Naive thymus-derived CD4-positive, alpha-beta T cell (primary cell): ENCODE data around the gene DOK3. TPM values are rescaled to one million over a fixed set of nuclear protein-coding genes. Genes with fewer than 3 reads are reported as not detected.

Source experiments
- ATAC-seq: fragments of 150-1000 bp; cut with Tn5 transposase; 2 replicates; pipeline ENCODE4 v1.10.0; 2021; ENCODE audit warnings: mild to moderate bottlenecking, moderate library complexity
- CTCF ChIA-PET: fragments of 350-600 bp; sonication (Branson Sonifier 250); formaldehyde crosslinking; loops from one replicate; lab custom pipeline; 2021; ENCODE audit warnings: antibody characterized with exemption; lab: Charles Lee
- POLR2A ChIA-PET: fragments of 350-600 bp; sonication (Branson Sonifier 250); formaldehyde crosslinking; loops from one replicate; lab custom pipeline; 2021; ENCODE audit warnings: antibody characterized with exemption, inconsistent platforms; lab: Charles Lee
- DNase-seq, 9 donors: peaks; one replicate each; pipeline versions ENCODE4 v3.0.0 to v3.0.0-alpha.2; 2020 to 2022; ENCODE audit warnings: mixed read lengths in 1 of 9
- H3K27ac ChIP-seq: one replicate; pipeline ENCODE4 v1.7.0; 2013; ENCODE audit warnings: mild to moderate bottlenecking, low read depth, low read length, moderate library complexity
- H3K27me3 ChIP-seq, 2 donors: one replicate each; pipeline ENCODE4 v1.7.0; 2013; ENCODE audit warnings: low read length in 2 of 2, mild to moderate bottlenecking in 2 of 2, moderate library complexity in 2 of 2; ENCODE audit not compliant: control insufficient read depth in 2 of 2, insufficient read depth in 2 of 2
- H3K36me3 ChIP-seq, 3 experiments: 1 replicate in 2 of 3; 2 replicates in 1 of 3; pipeline ENCODE4 v1.7.0; 2013; ENCODE audit warnings: low read length in 3 of 3, mild to moderate bottlenecking in 3 of 3, moderate library complexity in 1 of 3; ENCODE audit not compliant: insufficient read depth in 3 of 3, control insufficient read depth in 2 of 3
- H3K4me1 ChIP-seq, 2 donors: one replicate each; pipeline ENCODE4 v1.7.0; 2013; ENCODE audit warnings: low read length in 2 of 2, mild to moderate bottlenecking in 2 of 2, moderate library complexity in 1 of 2; ENCODE audit not compliant: control insufficient read depth in 2 of 2, insufficient read depth in 2 of 2
- H3K4me3 ChIP-seq: 2 replicates; pipeline ENCODE4 v1.7.0; 2013; ENCODE audit warnings: mild to moderate bottlenecking, low read length
- H3K9me3 ChIP-seq, 3 experiments: 1 replicate in 2 of 3; 2 replicates in 1 of 3; pipeline ENCODE4 v1.7.0; 2013; ENCODE audit warnings: low read length in 3 of 3; ENCODE audit not compliant: control insufficient read depth in 2 of 3
- H3K27ac Mint-ChIP-seq, 9 donors: one replicate each; pipeline ENCODE4 v1.8.0; 2020 to 2022; ENCODE audit warnings: mixed read lengths in 9 of 9, mild to moderate bottlenecking in 8 of 9, moderate library complexity in 5 of 9, inconsistent platforms in 2 of 9
- H3K27me3 Mint-ChIP-seq, 5 donors: one replicate each; pipeline ENCODE4 v1.8.0; 2021 to 2022; ENCODE audit warnings: mixed read lengths in 5 of 5, mild to moderate bottlenecking in 1 of 5
- H3K36me3 Mint-ChIP-seq, 5 donors: one replicate each; pipeline ENCODE4 v1.8.0; 2020 to 2022; ENCODE audit warnings: mixed read lengths in 5 of 5, mild to moderate bottlenecking in 3 of 5, inconsistent platforms in 1 of 5
- H3K4me1 Mint-ChIP-seq, 7 donors: one replicate each; pipeline ENCODE4 v1.8.0; 2020 to 2022; ENCODE audit warnings: mixed read lengths in 7 of 7, mild to moderate bottlenecking in 3 of 7, inconsistent platforms in 1 of 7
- H3K4me3 Mint-ChIP-seq, 10 donors: one replicate each; pipeline ENCODE4 v1.8.0; 2020 to 2022; ENCODE audit warnings: mild to moderate bottlenecking in 10 of 10, mixed read lengths in 10 of 10, moderate library complexity in 6 of 10, inconsistent platforms in 2 of 10
- H3K9me3 Mint-ChIP-seq, 11 donors: one replicate each; pipeline ENCODE4 v1.8.0; 2020 to 2022; ENCODE audit warnings: mixed read lengths in 11 of 11, mild to moderate bottlenecking in 4 of 11, inconsistent platforms in 1 of 11, moderate library complexity in 1 of 11
- intact Hi-C, 2 donors: fragments of 100-400 bp; cut with micrococcal nuclease; formaldehyde crosslinking; loops; one replicate each; pipeline ENCODE4 v1.15.1; 2023
- polyA plus RNA-seq, 2 donors: library from polyadenylated mRNA; unstranded; fragments of 300-500 nt; fragmentation: Illumina TruSeq; gene quantifications; one replicate each; pipeline ENCODE4 v1.2.3, GENCODE V29; 2021
- total RNA-seq, 6 experiments: library from RNA in 5 of 6; stranded (reverse) in 5 of 6; gene quantifications; 1 replicate in 5 of 6; 2 replicates in 1 of 6; pipeline ENCODE4 v1.2.3 and lab custom pipeline; 2021 to 2026

DOK3 gene
- total and polyA plus RNA-seq, 7 experiments from 2014 or later, result 0.09 to 67.1 (median 4.0) TPM

DNA sequence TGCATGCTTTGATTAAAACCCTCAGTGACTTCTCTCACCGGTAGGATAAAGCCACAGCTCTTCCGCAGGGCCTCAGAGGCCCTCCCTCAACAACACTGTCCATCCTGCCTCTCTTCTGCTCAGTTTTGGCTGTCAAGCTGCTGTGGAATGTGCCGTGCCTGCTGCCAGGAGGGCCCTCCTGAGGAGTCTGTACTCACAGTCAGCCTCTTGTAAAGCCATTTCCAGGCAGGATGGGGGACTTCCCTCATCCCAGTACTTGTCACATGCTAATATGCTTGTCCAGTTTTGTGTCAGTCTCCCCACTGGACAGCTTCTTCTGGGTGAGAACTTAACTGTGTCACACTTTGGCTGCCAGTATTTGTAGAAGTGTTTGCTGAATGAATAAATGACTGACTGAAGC is 21.0 kb upstream of the DOK3 start:
- Mint-ChIP-seq H3K36me3 (peaks cover 0 to 28% (median 13%) of the 10 kb centered on the region in 5 donors), H3K9me3 (peaks cover 0 to 2% (median 0%) of the 10 kb centered on the region in 11 donors), H3K27me3 (no peaks in the 10 kb centered on the region), H3K27ac (peak overlapping the region in 5 of 9 donors; percentile 12 to 62 (median 37)), H3K4me3 (no peak overlapping the region), H3K4me1 (peaks cover 0 to 8% (median 2%) of the 10 kb centered on the region in 7 donors)
- no peaks in the 10 kb centered on the region for H3K4me1 ChIP-seq
- intact Hi-C loops, result no loop called here
- no peaks in the 10 kb centered on the region for H3K27me3 ChIP-seq
- no peak for ATAC-seq
- H3K9me3 ChIP-seq, result no peaks in the 10 kb centered on the region
- H3K27ac ChIP-seq, result no peak overlapping the region
- peaks cover 0 to 91% (median 10%) of the 10 kb centered on the region in 3 experiments for H3K36me3 ChIP-seq
- ChIA-PET CTCF (no interaction called here), POLR2A (interaction anchor here (0.5 to 1.0 kb wide), 2 partner anchors 9 to 40 kb away, joined by 3 read pairs; no protein-coding TSS in a partner anchor)
- DNase-seq, result no peak
- H3K4me3 ChIP-seq, result no peak overlapping the region

DNA sequence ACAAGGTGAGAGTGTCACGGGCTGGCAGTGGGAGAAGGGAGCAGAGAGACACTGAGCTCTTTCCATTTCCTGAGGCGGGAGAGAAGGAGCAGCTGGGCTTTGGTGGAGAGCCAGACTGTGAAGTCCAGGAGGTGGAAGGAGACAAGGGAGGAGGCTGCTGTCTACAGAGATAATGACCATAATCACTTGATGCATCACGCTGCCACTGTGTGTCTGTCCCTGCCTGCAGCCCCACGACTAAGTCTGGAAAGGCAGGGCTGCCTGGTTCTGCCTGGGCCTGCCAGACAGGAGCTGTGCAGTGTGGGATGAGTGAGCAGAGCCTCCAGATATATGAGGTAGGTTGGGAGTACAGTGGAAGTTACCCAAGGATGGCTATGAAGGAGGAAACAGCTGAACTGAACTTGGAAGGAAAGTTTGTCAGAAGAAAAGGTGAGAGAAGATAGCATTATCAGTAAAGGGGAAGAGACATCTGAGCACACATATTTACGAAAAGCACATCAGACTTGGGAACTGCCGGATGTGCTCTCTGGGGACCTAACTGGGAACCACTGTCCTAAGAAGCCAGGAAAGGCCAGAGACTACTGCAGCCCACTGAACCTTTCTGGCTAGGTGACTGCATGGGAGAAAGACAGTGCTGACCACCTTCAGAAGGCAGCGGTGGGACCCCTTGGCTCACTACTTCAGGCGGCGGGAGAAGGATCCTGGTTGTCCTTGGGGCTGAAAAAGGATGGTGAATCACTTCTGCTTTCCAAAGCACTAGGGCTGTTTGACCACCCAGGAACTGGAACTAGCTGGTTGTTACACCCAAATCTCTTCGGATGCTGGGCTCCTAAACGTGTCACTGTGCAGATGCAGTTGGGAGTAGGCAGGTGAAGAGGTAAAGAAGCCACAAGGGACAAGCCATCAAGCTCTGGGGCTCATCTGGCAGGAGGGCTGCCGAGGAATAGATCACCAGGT is 19.9 kb upstream of the DOK3 start:
- Mint-ChIP-seq H3K27me3 (no peaks in the 10 kb centered on the region), H3K36me3 (peaks cover 0 to 21% (median 13%) of the 10 kb centered on the region in 5 donors), H3K9me3 (peaks cover 0 to 2% (median 0%) of the 10 kb centered on the region in 11 donors), H3K4me3 (no peak overlapping the region), H3K4me1 (peaks cover 0 to 4% (median 2%) of the 10 kb centered on the region in 7 donors), H3K27ac (peak overlapping the region in 6 of 9 donors; percentile 12 to 47 (median 43))
- intact Hi-C loops, result no loop called here
- peaks cover 0 to 97% (median 10%) of the 10 kb centered on the region in 3 experiments for H3K36me3 ChIP-seq
- no peak overlapping the region for H3K4me3 ChIP-seq
- ATAC-seq, result no peak
- H3K27ac ChIP-seq, result no peak overlapping the region
- H3K4me1 ChIP-seq, result no peaks in the 10 kb centered on the region
- no peaks in the 10 kb centered on the region for H3K9me3 ChIP-seq
- POLR2A ChIA-PET, result no interaction called here
- CTCF ChIA-PET, result no interaction called here
- DNase-seq, result no peak
- no peaks in the 10 kb centered on the region for H3K27me3 ChIP-seq

DNA sequence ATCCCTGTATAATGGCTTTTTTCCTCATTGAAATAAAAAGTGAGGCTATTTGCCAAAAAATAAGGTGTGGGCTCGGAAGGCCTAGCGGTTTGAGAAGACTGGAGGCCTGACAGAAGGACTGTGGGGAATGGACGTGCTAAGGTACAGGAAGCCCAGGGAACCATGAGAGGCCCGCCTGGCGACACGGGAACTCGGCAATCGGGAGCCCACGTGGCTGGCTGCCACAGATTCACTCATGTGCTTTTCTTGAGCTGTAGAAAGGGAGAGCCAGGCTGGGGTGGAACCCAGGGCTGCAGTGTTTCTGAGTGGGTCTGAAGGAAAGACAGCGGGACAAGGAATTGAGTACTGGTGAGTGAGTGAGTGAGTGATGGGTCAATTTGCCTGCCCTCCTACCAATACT is 19.0 kb upstream of the DOK3 start:
- peaks cover 0 to 2% (median 0%) of the 10 kb centered on the region in 11 donors for H3K9me3 Mint-ChIP-seq
- ChIA-PET POLR2A (no interaction called here), CTCF (no interaction called here)
- H3K9me3 ChIP-seq, result no peaks in the 10 kb centered on the region
- H3K36me3 ChIP-seq, result peaks cover 0 to 99% (median 10%) of the 10 kb centered on the region in 3 experiments
- DNase-seq (no peak), ATAC-seq (no peak)
- no peak overlapping the region for H3K4me3 ChIP-seq
- H3K4me1 Mint-ChIP-seq, result peaks cover 0 to 4% (median under 1%) of the 10 kb centered on the region in 7 donors
- peaks cover 0 to 18% (median 13%) of the 10 kb centered on the region in 5 donors for H3K36me3 Mint-ChIP-seq
- no peaks in the 10 kb centered on the region for H3K27me3 Mint-ChIP-seq
- intact Hi-C loops, result no loop called here
- no peak overlapping the region for H3K27ac Mint-ChIP-seq
- no peak overlapping the region for H3K27ac ChIP-seq
- no peaks in the 10 kb centered on the region for H3K27me3 ChIP-seq
- no peak overlapping the region for H3K4me3 Mint-ChIP-seq
- H3K4me1 ChIP-seq, result no peaks in the 10 kb centered on the region

DNA sequence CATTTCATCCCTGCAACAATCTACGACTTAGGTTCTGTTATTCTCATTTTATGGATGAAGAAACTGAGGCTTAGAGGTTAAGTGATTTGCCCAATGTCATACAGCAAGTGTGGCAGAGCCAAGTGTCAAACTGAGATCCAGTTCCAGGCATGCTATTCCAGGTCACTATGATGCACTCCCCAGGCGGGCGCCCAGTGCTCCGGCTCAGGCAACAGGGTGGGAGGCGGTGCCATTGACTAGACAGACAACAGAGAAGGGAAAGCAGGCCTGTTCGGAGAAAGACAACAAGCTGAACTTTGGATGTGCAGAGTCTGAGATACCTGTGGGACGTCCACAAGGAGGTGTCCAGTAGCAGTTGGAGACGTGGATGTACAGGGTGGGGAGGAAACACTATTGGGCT is 18.0 kb upstream of the DOK3 start:
- H3K4me3 Mint-ChIP-seq, result no peak overlapping the region
- H3K27ac ChIP-seq, result no peak overlapping the region
- no peak for DNase-seq
- peaks cover 0 to 4% (median 0%) of the 10 kb centered on the region in 7 donors for H3K4me1 Mint-ChIP-seq
- peaks cover 0 to 93% (median 10%) of the 10 kb centered on the region in 3 experiments for H3K36me3 ChIP-seq
- no peak for ATAC-seq
- H3K9me3 Mint-ChIP-seq, result peaks cover 0 to 2% (median 0%) of the 10 kb centered on the region in 11 donors
- H3K9me3 ChIP-seq, result no peaks in the 10 kb centered on the region
- no peaks in the 10 kb centered on the region for H3K4me1 ChIP-seq
- no peaks in the 10 kb centered on the region for H3K27me3 ChIP-seq
- H3K27ac Mint-ChIP-seq, result no peak overlapping the region
- no peaks in the 10 kb centered on the region for H3K27me3 Mint-ChIP-seq
- ChIA-PET CTCF (no interaction called here), POLR2A (no interaction called here)
- intact Hi-C loops, result no loop called here
- H3K36me3 Mint-ChIP-seq, result peaks cover 0 to 13% (median 11%) of the 10 kb centered on the region in 5 donors
- H3K4me3 ChIP-seq, result no peak overlapping the region

DNA sequence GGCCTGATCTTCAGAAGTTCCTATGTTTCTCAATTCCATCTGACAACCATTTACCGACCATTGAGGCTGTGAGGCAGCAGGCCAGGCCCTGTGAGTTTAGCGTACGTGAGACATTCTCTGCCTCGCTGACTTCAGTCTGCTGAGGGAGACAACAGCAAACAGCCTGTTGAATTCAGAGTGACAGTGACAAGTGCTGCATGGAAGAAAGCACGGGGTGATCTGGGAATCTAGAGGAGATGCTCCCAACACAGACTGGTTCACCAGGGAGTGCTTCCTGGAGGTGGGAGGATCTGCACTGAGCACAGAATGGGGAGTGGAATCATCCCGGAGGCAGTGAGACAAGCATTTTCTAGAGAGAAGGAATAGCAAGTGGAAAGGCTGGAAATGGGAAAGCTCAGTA is 17.2 kb upstream of the DOK3 start:
- no peak overlapping the region for H3K4me3 Mint-ChIP-seq
- ChIA-PET POLR2A (no interaction called here), CTCF (no interaction called here)
- intact Hi-C loops, result no loop called here
- no peak for DNase-seq
- Histone ChIP-seq H3K27me3 (no peaks in the 10 kb centered on the region), H3K36me3 (peaks cover 0 to 89% (median 10%) of the 10 kb centered on the region in 3 experiments), H3K4me1 (no peaks in the 10 kb centered on the region), H3K9me3 (no peaks in the 10 kb centered on the region), H3K4me3 (no peak overlapping the region), H3K27ac (no peak overlapping the region)
- ATAC-seq, result no peak
- H3K27me3 Mint-ChIP-seq, result no peaks in the 10 kb centered on the region
- H3K4me1 Mint-ChIP-seq, result peaks cover 0 to 4% (median 0%) of the 10 kb centered on the region in 7 donors
- H3K27ac Mint-ChIP-seq, result no peak overlapping the region
- peaks cover 0 to 2% (median 0%) of the 10 kb centered on the region in 11 donors for H3K9me3 Mint-ChIP-seq
- peaks cover 0 to 10% (median 8%) of the 10 kb centered on the region in 5 donors for H3K36me3 Mint-ChIP-seq

DNA sequence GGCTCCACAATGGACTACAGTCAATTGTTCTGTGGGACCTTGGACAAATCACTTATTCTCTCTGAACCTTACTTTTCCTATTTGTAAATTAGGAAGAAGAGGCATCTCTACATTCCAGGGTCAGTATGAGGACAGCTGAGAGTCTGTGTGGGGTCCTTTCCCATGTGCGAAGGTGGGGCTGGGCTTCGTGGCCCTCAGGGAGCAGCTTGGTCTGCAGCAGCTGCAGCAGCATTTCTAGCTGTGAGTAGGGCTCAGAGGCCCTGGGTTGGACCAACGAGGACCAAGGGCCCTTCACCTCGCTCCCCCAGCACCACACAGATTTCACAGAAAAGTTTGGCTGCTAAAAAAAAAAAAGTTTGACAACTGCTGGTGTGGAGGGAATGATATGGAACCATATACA is 16.6 kb upstream of the DOK3 start:
- ChIA-PET POLR2A (interaction anchor here (0.6 to 1.0 kb wide), 3 partner anchors 10 to 140 kb away, joined by 3 to 4 read pairs (median 3); no protein-coding TSS in a partner anchor), CTCF (no interaction called here)
- intact Hi-C loops, result no loop called here
- Histone ChIP-seq H3K4me3 (no peak overlapping the region), H3K9me3 (no peaks in the 10 kb centered on the region), H3K27ac (no peak overlapping the region), H3K4me1 (peaks cover 0 to 4% of the 10 kb centered on the region in 2 donors), H3K36me3 (peaks cover 0 to 89% (median 10%) of the 10 kb centered on the region in 3 experiments), H3K27me3 (no peaks in the 10 kb centered on the region)
- Mint-ChIP-seq H3K4me3 (no peak overlapping the region), H3K4me1 (peaks cover 0 to 10% (median 5%) of the 10 kb centered on the region in 7 donors), H3K27ac (no peak overlapping the region), H3K9me3 (peaks cover 0 to 2% (median 0%) of the 10 kb centered on the region in 11 donors), H3K36me3 (peaks cover 0 to 11% (median 7%) of the 10 kb centered on the region in 5 donors), H3K27me3 (no peaks in the 10 kb centered on the region)
- no peak for DNase-seq
- ATAC-seq, result no peak
